Measurements from ENCODE around the gene POLR2E.

DNA sequence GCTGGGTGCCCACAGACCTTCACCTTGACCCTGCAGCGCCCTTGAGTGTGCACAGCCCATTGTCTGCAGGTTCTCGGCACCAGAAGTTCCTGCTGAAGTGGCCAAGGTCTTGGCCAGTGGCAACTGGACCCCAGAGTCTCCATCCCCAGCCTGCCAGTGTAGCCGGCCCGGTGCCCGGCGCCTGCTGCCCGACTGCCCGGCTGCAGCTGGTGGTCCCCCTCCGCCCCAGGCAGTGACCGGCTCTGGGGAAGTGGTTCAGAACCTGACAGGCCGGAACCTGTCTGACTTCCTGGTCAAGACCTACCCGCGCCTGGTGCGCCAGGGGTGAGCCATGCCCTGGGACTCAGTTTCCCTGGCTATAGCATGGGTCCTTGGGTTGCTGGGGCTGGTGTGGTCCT, 40.1 kb downstream of the POLR2E start:
- no peak for TF ChIP-seq POLR2AphosphoS5 (IDR thresholded peaks at IDR 0.05; ENCODE audit: borderline replicate concordance, low read depth, low read length)
- no peak for TF ChIP-seq EZH2 (IDR thresholded peaks at IDR 0.05)

Measured in SK-N-MC (cell line).